ENCODE data around the gene SLC24A3. TPM values are rescaled to one million over a fixed set of nuclear protein-coding genes. Genes with fewer than 3 reads are reported as not detected.
A peak's percentile ranks its signal among the peaks of the same experiment; 100 is the strongest.

Gene SLC24A3
- total and polyA plus RNA-seq, 2 experiments from 2014 or later = 0.81 to 2.5 TPM

DNA sequence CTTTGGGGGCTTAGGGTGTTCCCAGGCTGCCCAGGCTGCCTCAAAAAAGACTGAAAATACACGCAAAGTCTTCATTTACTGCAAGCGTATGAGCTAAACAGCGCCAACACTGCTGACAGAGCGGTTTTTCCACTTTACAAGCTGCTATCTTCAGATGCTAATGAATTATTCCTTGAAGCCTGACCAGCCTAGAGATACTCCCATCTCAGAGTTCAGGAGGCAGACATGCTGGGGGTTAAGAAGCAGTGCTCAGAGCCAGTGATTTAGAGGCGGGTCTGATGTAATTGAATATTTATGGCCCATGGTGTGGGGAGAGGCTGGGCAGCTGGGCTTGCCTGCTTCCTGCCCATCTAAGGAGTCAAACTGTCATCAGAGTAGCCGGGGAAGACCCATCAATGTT is 241.4 kb downstream of the SLC24A3 start:
- Histone ChIP-seq H3K27ac (ENCODE audit: low read depth) (no peak overlapping the region), H3K4me2 (no peak overlapping the region), H3K79me2 (replicated peaks; ENCODE audit: insufficient read depth) (no peaks in the 10 kb centered on the region), H3K4me1 (ENCODE audit: insufficient read depth) (no peaks in the 10 kb centered on the region; the same call in 1 of the 2 replicates), H3K9me2 (ENCODE audit: insufficient read depth) (0 out of 2 replicates have a peak, but pooled peaks cover 8% of the 10 kb centered on the region), H3K36me3 (ENCODE audit: insufficient read depth) (no peaks in the 10 kb centered on the region), H2AFZ (no peak overlapping the region), H3F3A (replicated peaks; ENCODE audit: low read depth) (no peaks in the 10 kb centered on the region), H3K4me3 (no peak overlapping the region), H3K27me3 (ENCODE audit: insufficient read depth) (no peaks in the 10 kb centered on the region), H4K20me1 (replicated peaks; ENCODE audit: insufficient read depth) (no peaks in the 10 kb centered on the region)
- Mint-ChIP-seq H3K9me3 (no peaks in the 10 kb centered on the region), H3K27me3 (ENCODE audit: insufficient read depth, low read depth, poor library complexity) (peaks cover 4% of the 10 kb centered on the region), H3K27ac (peak overlapping the region; percentile 44; the same call in 1 of the 2 replicates), H3K36me3 (ENCODE audit: low read depth) (no peaks in the 10 kb centered on the region), H3K4me3 (no peak overlapping the region), H3K4me1 (peaks cover 7% of the 10 kb centered on the region; the same call in 2 of the 3 replicates)
- peak; percentile 2 for DNase-seq (ENCODE audit: low spot score)
- ATAC-seq = peak; percentile 51
- TF ChIP-seq, protein P1, sequence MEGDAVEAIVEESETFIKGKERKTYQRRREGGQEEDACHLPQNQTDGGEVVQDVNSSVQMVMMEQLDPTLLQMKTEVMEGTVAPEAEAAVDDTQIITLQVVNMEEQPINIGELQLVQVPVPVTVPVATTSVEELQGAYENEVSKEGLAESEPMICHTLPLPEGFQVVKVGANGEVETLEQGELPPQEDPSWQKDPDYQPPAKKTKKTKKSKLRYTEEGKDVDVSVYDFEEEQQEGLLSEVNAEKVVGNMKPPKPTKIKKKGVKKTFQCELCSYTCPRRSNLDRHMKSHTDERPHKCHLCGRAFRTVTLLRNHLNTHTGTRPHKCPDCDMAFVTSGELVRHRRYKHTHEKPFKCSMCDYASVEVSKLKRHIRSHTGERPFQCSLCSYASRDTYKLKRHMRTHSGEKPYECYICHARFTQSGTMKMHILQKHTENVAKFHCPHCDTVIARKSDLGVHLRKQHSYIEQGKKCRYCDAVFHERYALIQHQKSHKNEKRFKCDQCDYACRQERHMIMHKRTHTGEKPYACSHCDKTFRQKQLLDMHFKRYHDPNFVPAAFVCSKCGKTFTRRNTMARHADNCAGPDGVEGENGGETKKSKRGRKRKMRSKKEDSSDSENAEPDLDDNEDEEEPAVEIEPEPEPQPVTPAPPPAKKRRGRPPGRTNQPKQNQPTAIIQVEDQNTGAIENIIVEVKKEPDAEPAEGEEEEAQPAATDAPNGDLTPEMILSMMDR (conservative IDR thresholded peaks at IDR 0.05; ENCODE audit: low read depth in 2 of 2) = no peak
- TF ChIP-seq EZH2 (IDR thresholded peaks at IDR 0.05; ENCODE audit: low read depth, unreplicated experiment) (no peak), POLR2AphosphoS5 (IDR thresholded peaks at IDR 0.05; ENCODE audit: low read depth) (no peak), EZH2phosphoT487 (IDR thresholded peaks at IDR 0.05; ENCODE audit: unreplicated experiment) (no peak), JUNB (IDR thresholded peaks at IDR 0.05; ENCODE audit: unreplicated experiment) (no peak), STAT1 (IDR thresholded peaks at IDR 0.05; ENCODE audit: unreplicated experiment) (no peak), ZNF114 (CRISPR knock-in tag; IDR thresholded peaks at IDR 0.05) (no peak)
- TF ChIP-seq, protein P2, sequence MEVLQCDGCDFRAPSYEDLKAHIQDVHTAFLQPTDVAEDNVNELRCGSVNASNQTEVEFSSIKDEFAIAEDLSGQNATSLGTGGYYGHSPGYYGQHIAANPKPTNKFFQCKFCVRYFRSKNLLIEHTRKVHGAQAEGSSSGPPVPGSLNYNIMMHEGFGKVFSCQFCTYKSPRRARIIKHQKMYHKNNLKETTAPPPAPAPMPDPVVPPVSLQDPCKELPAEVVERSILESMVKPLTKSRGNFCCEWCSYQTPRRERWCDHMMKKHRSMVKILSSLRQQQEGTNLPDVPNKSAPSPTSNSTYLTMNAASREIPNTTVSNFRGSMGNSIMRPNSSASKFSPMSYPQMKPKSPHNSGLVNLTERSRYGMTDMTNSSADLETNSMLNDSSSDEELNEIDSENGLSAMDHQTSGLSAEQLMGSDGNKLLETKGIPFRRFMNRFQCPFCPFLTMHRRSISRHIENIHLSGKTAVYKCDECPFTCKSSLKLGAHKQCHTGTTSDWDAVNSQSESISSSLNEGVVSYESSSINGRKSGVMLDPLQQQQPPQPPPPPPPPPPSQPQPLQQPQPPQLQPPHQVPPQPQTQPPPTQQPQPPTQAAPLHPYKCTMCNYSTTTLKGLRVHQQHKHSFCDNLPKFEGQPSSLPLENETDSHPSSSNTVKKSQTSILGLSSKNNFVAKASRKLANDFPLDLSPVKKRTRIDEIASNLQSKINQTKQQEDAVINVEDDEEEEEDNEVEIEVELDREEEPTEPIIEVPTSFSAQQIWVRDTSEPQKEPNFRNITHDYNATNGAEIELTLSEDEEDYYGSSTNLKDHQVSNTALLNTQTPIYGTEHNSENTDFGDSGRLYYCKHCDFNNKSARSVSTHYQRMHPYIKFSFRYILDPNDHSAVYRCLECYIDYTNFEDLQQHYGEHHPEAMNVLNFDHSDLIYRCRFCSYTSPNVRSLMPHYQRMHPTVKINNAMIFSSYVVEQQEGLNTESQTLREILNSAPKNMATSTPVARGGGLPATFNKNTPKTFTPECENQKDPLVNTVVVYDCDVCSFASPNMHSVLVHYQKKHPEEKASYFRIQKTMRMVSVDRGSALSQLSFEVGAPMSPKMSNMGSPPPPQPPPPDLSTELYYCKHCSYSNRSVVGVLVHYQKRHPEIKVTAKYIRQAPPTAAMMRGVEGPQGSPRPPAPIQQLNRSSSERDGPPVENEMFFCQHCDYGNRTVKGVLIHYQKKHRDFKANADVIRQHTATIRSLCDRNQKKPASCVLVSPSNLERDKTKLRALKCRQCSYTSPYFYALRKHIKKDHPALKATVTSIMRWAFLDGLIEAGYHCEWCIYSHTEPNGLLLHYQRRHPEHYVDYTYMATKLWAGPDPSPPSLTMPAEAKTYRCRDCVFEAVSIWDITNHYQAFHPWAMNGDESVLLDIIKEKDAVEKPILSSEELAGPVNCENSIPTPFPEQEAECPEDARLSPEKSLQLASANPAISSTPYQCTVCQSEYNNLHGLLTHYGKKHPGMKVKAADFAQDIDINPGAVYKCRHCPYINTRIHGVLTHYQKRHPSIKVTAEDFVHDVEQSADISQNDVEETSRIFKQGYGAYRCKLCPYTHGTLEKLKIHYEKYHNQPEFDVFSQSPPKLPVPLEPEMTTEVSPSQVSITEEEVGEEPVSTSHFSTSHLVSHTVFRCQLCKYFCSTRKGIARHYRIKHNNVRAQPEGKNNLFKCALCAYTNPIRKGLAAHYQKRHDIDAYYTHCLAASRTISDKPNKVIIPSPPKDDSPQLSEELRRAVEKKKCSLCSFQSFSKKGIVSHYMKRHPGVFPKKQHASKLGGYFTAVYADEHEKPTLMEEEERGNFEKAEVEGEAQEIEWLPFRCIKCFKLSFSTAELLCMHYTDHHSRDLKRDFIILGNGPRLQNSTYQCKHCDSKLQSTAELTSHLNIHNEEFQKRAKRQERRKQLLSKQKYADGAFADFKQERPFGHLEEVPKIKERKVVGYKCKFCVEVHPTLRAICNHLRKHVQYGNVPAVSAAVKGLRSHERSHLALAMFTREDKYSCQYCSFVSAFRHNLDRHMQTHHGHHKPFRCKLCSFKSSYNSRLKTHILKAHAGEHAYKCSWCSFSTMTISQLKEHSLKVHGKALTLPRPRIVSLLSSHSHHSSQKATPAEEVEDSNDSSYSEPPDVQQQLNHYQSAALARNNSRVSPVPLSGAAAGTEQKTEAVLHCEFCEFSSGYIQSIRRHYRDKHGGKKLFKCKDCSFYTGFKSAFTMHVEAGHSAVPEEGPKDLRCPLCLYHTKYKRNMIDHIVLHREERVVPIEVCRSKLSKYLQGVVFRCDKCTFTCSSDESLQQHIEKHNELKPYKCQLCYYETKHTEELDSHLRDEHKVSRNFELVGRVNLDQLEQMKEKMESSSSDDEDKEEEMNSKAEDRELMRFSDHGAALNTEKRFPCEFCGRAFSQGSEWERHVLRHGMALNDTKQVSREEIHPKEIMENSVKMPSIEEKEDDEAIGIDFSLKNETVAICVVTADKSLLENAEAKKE (CRISPR knock-in tag; IDR thresholded peaks at IDR 0.05) = no peak
- TF ChIP-seq, protein P3, sequence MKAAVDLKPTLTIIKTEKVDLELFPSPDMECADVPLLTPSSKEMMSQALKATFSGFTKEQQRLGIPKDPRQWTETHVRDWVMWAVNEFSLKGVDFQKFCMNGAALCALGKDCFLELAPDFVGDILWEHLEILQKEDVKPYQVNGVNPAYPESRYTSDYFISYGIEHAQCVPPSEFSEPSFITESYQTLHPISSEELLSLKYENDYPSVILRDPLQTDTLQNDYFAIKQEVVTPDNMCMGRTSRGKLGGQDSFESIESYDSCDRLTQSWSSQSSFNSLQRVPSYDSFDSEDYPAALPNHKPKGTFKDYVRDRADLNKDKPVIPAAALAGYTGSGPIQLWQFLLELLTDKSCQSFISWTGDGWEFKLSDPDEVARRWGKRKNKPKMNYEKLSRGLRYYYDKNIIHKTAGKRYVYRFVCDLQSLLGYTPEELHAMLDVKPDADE (IDR thresholded peaks at IDR 0.05) = no peak
